Activated T-cell treated with anti-CD3 and anti-CD28 coated beads for 48 hours (primary cell): ENCODE results near the gene NLRP5.
A peak's percentile ranks its signal among the peaks of the same experiment; 100 is the strongest.
"Not testable (repeated sequence)": the region's sequence is repeated elsewhere in the genome, so short reads cannot be mapped to it uniquely, and the experiment has no call there.

Experiments used
- DNase-seq: peaks from one replicate; pipeline ENCODE4 v3.0.0-alpha.2; 2020; ENCODE audit warnings: low read depth

Gene NLRP5

DNA sequence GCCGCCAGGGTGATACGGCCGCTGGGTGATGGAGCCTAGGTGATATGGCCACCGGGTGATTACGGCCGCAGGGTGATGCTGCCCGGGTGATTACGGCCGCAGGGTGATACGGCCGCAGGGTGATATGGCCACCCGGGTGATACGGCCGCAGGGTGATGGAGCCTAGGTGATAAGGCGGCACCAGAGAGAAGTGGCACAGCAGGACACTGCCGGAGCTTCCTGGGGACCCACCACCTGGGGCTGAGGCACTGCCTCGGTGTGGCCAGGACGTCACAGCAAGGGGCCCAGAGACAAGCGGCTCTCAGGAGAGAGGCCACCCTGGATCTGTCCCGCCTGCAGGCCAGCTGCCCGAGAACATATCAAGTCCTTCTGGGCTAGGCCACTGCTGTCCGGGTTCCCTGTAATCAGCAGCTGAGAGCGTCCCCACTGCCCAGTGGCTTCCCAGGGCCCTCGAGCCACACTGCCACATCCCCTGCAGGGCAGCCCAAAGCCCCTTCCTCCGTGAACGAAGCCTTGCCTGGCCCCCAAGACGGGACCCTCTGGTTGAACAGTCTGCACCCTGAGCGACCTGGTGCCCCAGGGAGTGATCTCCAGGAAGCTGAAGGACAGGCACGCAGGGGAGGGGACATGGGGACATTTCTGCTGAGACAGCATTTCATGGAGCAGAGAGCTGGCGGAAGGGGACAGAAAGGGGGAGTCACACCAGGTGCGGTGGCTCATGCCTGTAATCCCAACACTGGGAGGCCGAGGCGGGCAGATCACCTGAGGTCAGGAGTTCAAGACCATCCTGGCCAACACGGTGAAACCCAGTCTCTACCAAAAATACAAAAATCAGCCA is 112.4 kb downstream of the NLRP5 start:
- no peak for DNase-seq

DNA sequence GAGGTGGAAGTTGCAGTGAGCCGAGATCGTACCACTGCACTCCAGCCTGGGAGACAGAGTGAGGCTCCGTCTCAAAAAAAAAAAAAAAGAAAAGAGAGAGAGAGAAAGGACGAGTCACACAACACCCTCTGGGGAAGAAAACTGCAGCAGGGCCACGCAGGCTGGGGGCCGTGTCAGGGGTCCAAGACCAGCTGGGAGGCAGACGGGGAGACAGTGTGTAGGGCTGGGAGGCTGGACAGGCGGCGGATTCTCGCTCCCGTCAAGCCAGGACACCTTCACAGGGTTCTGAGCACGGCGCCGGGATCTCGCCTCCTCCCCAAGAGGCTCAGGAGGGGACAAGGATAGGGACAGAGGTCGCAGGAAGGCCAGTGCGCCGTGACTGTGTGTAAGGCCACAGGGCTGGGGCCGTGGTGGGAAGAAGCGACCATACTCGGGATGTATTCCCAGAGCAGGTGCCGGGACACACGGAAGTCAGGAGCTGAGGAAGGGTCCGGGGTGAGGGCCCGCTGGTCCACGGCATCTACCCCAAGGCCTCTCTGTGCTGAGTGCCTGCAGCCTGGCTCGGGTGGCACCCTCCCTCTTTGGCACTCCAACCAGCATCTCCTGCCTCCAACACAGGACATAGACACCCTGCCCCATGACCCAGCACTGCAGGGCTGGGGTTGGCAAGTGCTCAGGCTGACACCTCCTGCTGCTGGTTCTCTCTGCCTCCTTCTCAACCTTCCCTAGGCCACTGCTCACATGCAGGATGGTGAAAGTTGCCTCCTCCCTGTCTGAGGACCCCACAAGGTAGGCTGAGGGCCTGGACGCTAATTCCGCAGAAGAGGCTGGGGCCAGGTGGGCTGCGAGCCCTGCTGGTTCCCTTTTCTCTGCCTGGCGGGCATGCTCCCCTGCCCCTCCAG is 113.3 kb downstream of the NLRP5 start:
- DNase-seq, result no peak

DNA sequence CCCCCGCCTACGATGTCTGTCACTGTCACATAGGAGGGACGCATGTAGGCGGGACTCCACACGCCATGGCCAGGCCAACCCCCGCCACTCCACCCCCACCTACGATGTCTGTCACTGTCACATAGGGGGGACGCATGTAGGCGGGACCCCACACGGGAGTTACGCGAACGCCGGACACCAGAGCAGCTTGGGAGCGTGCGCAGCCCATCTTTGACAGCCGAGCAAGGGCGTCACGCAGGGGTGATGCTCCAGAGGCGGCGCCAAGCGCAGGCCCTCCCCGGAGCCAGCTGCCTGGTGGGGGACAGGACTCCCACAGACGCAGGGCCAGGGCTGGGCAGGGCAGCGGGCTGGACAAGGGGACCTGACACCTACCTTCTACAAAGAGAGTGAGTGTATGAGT is 114.5 kb downstream of the NLRP5 start:
- no peak for DNase-seq

DNA sequence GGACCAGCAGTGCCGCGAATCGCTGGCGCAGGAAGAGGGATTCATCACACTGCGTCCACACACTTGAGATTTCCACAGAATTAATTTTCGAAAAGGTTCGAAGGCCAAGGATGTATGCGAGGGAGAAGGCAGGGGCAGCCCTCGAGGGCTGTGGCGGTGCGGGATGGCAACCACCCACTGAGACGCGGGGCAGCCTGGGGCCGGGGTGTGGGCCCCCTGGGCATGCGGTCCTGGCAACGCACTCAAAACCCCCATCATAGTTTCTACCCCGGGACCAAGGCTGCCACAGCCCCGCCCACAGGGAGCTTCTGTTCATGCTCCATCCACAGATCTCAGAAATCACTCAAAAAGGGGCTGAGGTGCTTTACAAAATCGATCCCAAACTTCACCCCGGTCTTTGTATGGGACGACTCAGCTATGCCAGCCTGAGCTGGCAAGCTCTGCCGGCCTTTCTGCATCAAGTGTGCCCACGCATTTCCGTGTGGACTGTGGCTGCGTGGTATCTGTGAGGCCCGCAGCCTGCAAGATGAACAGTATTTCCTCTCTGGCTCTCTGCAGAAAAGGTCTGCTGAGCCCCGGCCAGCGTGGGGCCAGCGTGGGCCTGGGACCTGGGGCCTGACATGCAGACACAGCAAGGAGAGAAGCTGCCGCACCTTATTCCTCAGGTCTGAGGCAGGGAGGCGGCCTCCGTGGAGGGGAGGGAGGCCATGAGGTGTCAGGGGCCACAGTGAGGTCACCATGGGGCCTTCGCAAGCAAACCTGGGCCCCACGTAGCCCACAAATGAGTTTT is 115.4 kb downstream of the NLRP5 start:
- no peak for DNase-seq

DNA sequence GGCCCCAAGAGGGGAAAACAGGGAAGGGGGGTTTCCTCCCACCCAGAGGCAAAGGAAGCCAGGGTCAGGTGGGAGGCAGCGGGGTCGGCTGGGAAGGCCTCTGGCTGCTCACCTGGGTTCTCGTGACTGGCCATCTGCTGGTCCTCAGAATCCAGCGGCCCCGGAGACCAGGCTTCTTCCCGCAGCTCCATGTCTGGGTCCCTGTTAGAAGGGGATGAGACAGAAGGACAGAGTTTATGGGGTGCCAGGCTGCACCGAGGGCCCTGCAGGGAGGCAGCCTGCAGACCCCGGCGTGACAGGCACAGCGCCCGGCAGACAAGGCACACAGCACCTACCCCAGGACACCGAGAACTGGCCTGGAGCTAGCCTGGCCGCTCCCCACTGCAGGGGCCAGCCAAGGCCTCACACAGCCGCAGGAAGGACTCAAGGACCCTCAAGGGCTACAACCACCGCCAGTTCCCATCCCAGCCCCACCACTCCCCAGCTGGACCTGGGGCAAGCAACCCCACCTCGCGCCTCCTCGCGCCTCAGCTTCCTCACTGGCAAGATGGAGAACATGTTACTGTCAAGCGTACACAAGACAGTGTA is 116.5 kb downstream of the NLRP5 start:
- DNase-seq, result no peak

DNA sequence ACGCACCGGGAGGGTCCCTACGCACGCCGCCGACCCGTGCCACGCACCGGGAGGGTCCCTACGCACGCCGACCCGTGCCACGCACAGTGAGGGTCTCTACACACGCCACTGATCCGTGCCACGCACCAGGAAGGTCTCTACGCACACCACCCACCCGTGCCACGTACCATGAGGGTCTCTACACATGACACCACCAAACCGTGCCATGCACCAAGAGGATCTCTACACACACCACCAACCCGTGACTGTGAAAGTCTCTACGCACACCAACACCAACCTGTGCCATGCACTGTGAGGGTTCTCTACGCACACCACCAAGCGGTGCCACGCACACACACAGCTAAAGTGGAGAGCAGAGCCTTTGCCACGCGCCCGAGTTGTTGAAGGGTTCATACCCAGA is 117.8 kb downstream of the NLRP5 start:
- DNase-seq, result no peak

DNA sequence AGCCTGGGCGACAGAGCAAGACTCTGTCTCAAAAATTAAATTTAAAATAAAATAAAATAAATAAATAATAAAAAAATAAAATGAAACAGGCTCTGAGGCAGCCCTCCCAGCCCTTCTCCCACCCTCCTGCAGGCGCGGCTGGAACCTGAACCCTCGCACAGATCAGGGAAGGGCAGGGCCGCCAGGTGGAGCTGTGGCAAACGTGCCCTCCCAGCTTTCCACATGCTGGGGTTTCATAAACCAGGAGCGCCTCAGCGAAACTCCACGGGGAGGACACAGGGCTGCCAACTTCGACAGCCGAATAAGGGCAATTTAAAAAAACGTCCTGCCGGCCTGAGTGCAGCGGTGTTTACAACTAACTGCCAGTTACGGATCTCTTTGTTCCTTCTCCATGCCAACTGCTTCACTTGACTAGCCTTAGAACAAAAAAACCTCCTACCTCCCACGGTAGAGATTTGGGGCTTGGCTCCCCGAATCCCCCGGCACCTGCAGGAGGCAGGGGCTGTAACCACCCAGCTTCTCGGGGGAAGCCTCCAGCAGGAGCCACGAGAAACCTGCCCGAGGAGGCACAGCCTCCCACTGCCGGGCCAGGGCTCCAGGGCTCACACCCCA is 118.6 kb downstream of the NLRP5 start:
- peak; percentile 43 for DNase-seq

DNA sequence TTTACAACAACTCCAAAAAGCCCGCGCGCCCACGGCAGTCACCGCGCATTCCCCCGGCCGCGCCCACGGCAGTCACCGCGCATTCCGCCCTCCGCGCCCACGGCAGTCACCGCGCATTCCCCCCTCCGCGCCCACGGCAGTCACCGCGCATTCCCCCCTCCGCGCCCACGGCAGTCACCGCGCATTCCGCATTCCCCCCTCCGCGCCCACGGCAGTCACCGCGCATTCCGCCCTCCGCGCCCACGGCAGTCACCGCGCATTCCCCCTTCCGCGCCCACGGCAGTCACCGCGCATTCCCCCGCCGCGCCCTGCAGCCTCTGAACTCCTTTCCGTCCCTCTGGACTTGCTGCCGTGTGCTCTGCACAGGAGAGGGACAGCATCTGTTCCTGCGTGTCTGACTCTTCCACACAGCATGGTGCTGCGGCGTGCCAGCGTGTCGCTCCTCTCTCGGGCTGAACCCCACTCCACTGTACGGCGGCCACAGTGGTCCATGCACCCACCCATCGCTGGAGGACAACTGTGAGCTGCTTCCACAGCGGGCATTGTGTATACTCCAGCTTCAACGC is 119.3 kb downstream of the NLRP5 start:
- DNase-seq, result not testable (repeated sequence)

DNA sequence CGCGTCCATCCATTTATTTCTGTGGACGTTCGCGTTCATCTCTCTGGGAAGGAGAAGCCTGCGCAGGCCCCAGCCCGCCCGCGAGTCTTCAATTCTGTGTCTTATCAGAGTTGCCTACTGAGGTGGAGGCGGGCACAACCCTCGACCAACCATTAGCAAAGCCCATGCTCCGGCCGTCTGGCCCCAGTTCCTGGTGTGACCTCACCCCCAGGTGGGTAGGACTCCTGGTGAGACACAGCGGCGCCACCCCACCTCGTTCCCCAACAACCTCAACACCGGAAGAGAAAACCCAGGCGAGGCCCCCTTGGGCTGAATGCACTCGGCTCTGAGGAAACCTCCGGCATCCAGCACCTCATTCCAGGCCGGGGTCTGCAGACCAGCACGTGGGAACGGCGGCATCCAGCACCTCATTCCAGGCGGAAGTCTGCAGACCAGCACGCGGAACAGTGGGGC is 119.8 kb downstream of the NLRP5 start:
- no peak for DNase-seq

DNA sequence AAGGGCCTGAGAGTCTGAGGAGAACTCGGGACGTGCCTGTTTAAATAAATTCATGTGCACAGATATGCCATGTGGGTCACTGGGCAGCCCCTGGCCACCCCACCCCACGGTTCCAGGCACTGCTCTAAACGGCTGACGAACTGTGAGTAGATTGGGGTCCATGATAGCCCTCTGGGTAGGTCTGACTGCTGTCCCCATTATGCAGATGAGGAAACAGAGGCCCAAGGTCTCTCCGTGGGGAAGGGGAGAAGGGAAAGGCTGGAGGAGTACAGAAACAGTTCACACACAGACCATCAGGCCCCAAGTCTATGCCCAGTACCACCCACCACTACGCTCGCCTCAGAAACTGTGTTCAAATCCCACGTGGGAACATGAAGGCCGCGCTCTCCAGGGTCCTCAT is 120.4 kb downstream of the NLRP5 start:
- DNase-seq, result no peak

DNA sequence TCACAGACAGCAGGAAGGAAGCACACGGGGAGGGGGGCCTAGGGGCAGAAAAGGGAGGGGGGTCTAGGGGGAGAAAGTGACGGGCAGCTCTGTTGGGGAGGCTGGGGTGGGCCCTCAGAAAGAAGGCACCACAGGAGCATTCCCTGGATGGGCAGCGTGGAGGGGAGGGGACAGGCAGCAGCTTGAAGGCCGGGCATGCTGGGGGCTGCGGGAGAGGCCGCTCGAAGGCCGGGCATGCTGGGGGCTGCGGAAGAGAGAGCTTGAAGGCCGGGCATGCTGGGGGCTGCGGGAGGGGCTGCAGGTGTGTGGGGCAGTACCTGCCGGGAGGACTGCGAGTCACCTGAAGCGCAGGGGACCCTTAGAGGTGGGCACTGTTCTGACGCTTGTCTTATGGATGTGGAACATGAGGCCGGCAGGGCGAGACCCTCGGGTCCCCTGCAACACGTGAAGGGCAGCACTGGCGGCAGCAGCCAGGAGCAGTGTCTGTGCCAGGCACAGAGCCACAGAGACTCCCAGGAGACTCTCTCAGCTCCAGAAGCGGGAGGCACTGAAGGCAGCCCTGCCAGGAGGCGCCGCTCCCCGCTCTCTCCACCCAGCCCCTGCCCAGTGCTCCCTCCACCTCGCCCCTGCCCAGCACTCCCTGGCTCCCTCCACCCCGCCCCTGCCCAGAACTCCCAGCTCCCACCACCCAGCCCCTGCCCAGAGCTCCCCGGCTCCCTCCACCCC is 121.2 kb downstream of the NLRP5 start:
- DNase-seq, result no peak

DNA sequence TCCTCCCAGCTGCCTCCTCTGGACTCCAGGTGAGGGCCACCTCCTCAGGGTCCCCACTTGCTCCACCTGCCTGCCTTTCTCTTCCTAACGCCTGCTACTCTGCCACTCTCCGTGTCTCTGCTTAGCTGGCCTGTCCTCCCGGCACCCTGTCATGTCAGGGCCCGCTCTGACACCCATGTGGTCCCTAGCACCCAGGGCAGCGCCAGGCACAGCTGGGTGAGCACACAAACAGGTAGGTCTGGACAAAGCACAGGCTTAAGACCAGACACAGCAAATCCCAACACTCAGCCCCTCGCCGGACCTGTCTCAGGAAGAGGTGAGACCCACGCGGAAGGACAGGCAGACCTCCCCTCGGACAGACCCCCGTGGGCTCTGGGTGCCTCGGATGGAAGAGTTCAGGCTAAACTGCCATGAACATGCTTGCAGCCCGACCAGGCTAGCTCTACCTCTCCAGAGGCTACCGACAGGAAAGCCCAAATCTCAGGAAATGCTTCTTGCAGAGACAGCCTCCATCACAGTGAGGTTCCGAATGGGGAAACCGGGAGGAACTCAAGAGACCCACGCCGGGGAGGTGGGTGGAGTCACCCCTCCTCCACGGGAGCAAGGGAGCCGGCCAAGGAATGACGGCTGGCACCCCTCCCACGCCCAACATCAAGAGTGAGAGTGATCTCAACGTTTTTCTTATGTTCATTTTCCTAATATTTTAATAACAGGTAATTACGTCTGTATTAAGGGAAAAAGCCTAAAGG is 122.0 kb downstream of the NLRP5 start:
- DNase-seq, result no peak

DNA sequence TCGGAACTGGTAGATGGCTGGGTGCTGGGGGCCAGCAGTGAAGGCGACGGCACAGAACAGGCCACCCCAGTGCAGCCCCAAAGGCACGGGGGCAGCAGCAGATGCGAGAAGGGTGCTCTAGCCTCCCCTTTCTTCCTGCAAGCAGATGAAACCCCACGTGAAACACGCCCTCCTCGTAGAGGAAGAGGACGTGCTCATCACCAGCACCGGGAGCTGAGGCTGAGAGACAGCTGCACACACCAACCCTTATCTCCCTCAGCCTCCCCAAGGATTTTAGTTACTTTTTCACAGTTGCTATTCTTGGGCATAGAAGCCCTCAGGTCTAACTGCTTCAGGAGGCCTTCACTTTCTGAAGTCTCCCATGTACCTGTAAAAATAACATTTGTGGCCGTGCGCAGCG is 122.7 kb downstream of the NLRP5 start:
- no peak for DNase-seq

DNA sequence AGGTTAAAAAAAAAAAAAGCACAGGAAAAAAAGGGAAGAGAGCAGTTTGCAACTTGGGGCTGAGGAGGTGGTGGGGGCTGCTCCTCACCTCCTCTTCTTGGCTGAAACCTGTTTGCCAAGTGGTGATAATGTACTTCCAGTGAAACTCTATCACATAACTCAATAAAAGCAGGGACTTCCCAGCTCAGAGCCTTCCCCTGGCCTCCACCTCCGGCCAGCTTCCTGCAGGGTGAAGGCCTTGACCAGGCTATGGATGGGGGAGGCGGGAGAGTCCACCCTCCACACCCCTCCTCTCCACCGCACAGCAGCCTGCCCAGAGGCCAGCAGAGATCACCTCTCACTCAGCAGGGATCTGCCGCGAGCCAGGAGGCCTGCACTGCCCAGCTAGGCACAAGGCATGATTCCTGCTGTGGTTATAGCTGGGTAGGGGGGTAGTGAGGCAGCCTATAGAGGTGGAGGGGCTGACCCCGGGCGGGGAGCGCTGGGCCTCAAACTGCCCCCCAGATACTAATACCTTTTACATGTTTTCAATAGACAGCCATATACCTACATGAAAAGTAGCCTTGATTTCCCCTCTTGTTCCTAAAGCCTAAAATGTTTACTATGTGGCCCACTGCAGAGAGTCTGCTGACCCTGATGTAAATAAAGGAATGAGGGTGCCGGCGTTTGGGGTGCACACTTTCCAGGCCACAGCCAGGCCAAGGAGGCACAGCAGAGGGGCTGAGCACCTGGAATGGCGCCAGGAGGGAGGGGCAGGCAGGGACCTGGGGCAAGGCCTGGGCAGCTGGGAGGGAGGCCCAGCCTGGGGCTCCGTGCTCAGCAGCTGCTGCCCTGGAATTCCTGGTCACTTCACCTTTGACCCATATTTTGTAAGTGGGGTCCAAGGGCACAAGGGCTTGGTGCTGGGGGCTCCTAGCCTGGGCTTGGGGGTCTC is 124.2 kb downstream of the NLRP5 start:
- no peak for DNase-seq
